Neuronal stem cell (in vitro differentiated cells): ENCODE results near the gene WHRN.
A peak's percentile ranks its signal among the peaks of the same experiment; 100 is the strongest.

Experiments
- DNase-seq: peaks from one replicate; pipeline ENCODE4 v3.0.0-alpha.2; 2013; ENCODE audit warnings: low spot score
- H2AFZ ChIP-seq: one replicate; pipeline ENCODE4 v1.6.1; 2013; ENCODE audit warnings: mild to moderate bottlenecking, low read length, inconsistent platforms
- H2AK5ac ChIP-seq: 2 replicates; pipeline ENCODE4 v1.6.1; 2013; ENCODE audit warnings: low read depth, mild to moderate bottlenecking, inconsistent platforms, low read length, moderate library complexity, mixed read lengths
- H2BK120ac ChIP-seq: 2 replicates; pipeline ENCODE4 v1.6.1; 2013; ENCODE audit warnings: low read depth, mild to moderate bottlenecking, inconsistent platforms, low read length, moderate library complexity, mixed read lengths
- H2BK12ac ChIP-seq: one replicate; pipeline ENCODE4 v1.6.1; 2013; ENCODE audit warnings: low read length, inconsistent platforms
- H2BK15ac ChIP-seq: 2 replicates; pipeline ENCODE4 v1.6.1; 2013; ENCODE audit warnings: mild to moderate bottlenecking, low read length, inconsistent platforms, mixed read lengths
- H2BK5ac ChIP-seq: one replicate; pipeline ENCODE4 v1.6.1; 2013; ENCODE audit warnings: inconsistent platforms, mild to moderate bottlenecking, low read length, moderate library complexity
- H3K14ac ChIP-seq: one replicate; pipeline ENCODE4 v1.6.1; 2013; ENCODE audit warnings: low read length, inconsistent platforms
- H3K18ac ChIP-seq: 2 replicates; pipeline ENCODE4 v1.6.1; 2013; ENCODE audit warnings: low read length, inconsistent platforms
- H3K23ac ChIP-seq: 2 replicates; pipeline ENCODE4 v1.6.1; 2013; ENCODE audit warnings: low read depth, mild to moderate bottlenecking, mixed read lengths, low read length, inconsistent platforms; ENCODE audit not compliant: poor library complexity
- H3K27ac ChIP-seq: replicated peaks from 3 replicates; pipeline ENCODE4 v1.5.1; 2013; ENCODE audit warnings: low read length, inconsistent platforms
- H3K27me3 ChIP-seq, 3 experiments: 2 replicates each; pipeline ENCODE4 v1.6.1; 2013; ENCODE audit warnings: low read length in 3 of 3, mild to moderate bottlenecking in 2 of 3, inconsistent platforms in 1 of 3, low read depth in 1 of 3, mixed read lengths in 1 of 3, moderate library complexity in 1 of 3; ENCODE audit not compliant: control insufficient read depth in 3 of 3, insufficient read depth in 3 of 3
- H3K36me3 ChIP-seq, 2 donors: replicated peaks in 1 of 2; 2 replicates each; pipeline ENCODE4 v1.6.1; 2013; ENCODE audit warnings: low read length in 2 of 2; ENCODE audit not compliant: control insufficient read depth in 2 of 2, insufficient read depth in 2 of 2
- H3K4ac ChIP-seq: 2 replicates; pipeline ENCODE4 v1.6.1; 2013; ENCODE audit warnings: inconsistent platforms, mild to moderate bottlenecking, low read length, moderate library complexity
- H3K4me1 ChIP-seq, 2 donors: 1 replicate in 1 of 2; 2 replicates in 1 of 2; pipeline ENCODE4 v1.6.1; 2013; ENCODE audit warnings: low read length in 2 of 2, low read depth in 1 of 2; ENCODE audit not compliant: control insufficient read depth in 2 of 2, insufficient read depth in 1 of 2
- H3K4me2 ChIP-seq: one replicate; pipeline ENCODE4 v1.6.1; 2013; ENCODE audit warnings: mild to moderate bottlenecking, low read length, inconsistent platforms; ENCODE audit not compliant: insufficient read depth, poor library complexity, severe bottlenecking
- H3K4me3 ChIP-seq, 2 donors: 2 replicates each; pipeline ENCODE4 v1.5.1; 2013; ENCODE audit warnings: low read length in 2 of 2, mild to moderate bottlenecking in 2 of 2, inconsistent platforms in 1 of 2, moderate library complexity in 1 of 2
- H3K79me1 ChIP-seq: one replicate; pipeline ENCODE4 v1.6.1; 2013; ENCODE audit warnings: low read depth, mild to moderate bottlenecking, inconsistent platforms, low read length, moderate library complexity
- H3K9ac ChIP-seq: one replicate; pipeline ENCODE4 v1.6.1; 2013; ENCODE audit warnings: mild to moderate bottlenecking, low read depth, low read length, inconsistent platforms; ENCODE audit not compliant: poor library complexity
- H3K9me3 ChIP-seq, 2 donors: replicated peaks in 1 of 2; 2 replicates each; pipeline versions ENCODE3 to v1.6.1; 2013; ENCODE audit warnings: low read length in 2 of 2, mild to moderate bottlenecking in 2 of 2, inconsistent platforms in 1 of 2, low read depth in 1 of 2, mixed read lengths in 1 of 2, moderate library complexity in 1 of 2; ENCODE audit not compliant: control insufficient read depth in 2 of 2, insufficient read depth in 1 of 2
- H4K8ac ChIP-seq: one replicate; pipeline ENCODE4 v1.6.1; 2013; ENCODE audit warnings: low read depth, mild to moderate bottlenecking, inconsistent platforms, low read length, moderate library complexity
- H4K91ac ChIP-seq: one replicate; pipeline ENCODE4 v1.6.1; 2013; ENCODE audit warnings: low read length, low read depth, mild to moderate bottlenecking, inconsistent platforms; ENCODE audit not compliant: poor library complexity
- WGBS, 2 donors: extraction: QIAGEN DNeasy Blood & Tissue Kit; methylation state at CpG; one replicate each; pipeline ENCODE4 v1.1.7; 2013; ENCODE audit warnings: missing lambda C conversion rate in 2 of 2, mixed read lengths in 1 of 2; ENCODE audit not compliant: insufficient read length in 2 of 2, insufficient replicate concordance in 1 of 2; ENCODE audit errors: extremely low coverage in 2 of 2; 5-methylcytosine and 5-hydroxymethylcytosine counted together

WHRN gene

GRCh38 chr9:114400772-114401171 is 104.5 kb downstream of the WHRN start:
- Histone ChIP-seq H3K4me2 (no peak overlapping the region), H3K4me1 (peaks cover 3 to 5% of the 10 kb centered on the region in 2 donors), H2AFZ (no peak overlapping the region), H3K9me3 (no peaks in the 10 kb centered on the region), H2BK5ac (no peak overlapping the region), H3K18ac (no peak overlapping the region), H3K9ac (no peak overlapping the region), H3K4me3 (no peak overlapping the region), H2BK120ac (no peak overlapping the region), H3K36me3 (peaks cover 0 to 6% of the 10 kb centered on the region in 2 donors), H4K8ac (no peak overlapping the region), H4K91ac (no peak overlapping the region), H3K14ac (no peak overlapping the region), H3K79me1 (no peaks in the 10 kb centered on the region), H2BK12ac (no peak overlapping the region), H2AK5ac (peak overlapping the region; percentile 70), H3K4ac (no peak overlapping the region), H3K27me3 (no peaks in the 10 kb centered on the region), H3K23ac (no peak overlapping the region), H2BK15ac (no peak overlapping the region), H3K27ac (no peak overlapping the region)
- WGBS, 2 donors: no CpG with 5 or more reads among the region's 2 CpGs
- DNase-seq: no peak

- Histone ChIP-seq H3K4me3 (no peak overlapping the region), H3K23ac (no peak overlapping the region), H3K27me3 (no peaks in the 10 kb centered on the region), H4K91ac (no peak overlapping the region), H2BK12ac (no peak overlapping the region), H3K27ac (no peak overlapping the region), H3K79me1 (no peaks in the 10 kb centered on the region), H4K8ac (no peak overlapping the region), H3K4ac (no peak overlapping the region), H3K36me3 (peaks cover 0 to 6% of the 10 kb centered on the region in 2 donors), H3K18ac (no peak overlapping the region), H3K14ac (no peak overlapping the region), H2BK120ac (no peak overlapping the region), H3K9me3 (no peaks in the 10 kb centered on the region), H2AK5ac (no peak overlapping the region), H2BK5ac (no peak overlapping the region), H3K4me1 (peaks cover 5 to 7% of the 10 kb centered on the region in 2 donors), H3K4me2 (no peak overlapping the region), H3K9ac (no peak overlapping the region), H2BK15ac (no peak overlapping the region), H2AFZ (no peak overlapping the region)
- no peak for DNase-seq
- WGBS, 2 donors: no CpG with 5 or more reads among the region's 1 CpG
These were observed 105.1 kb downstream of the WHRN start for GRCh38 chr9:114400219-114400618.

GRCh38 chr9:114399381-114399780 is 105.9 kb downstream of the WHRN start:
- peak overlapping the region in 1 of 2 donors; percentile 26 for H3K4me3 ChIP-seq
- H2AFZ ChIP-seq: no peak overlapping the region
- no peak overlapping the region for H2BK12ac ChIP-seq
- no peak overlapping the region for H2BK5ac ChIP-seq
- H3K27ac ChIP-seq: no peak overlapping the region
- no peak overlapping the region for H3K4ac ChIP-seq
- H3K27me3 ChIP-seq: no peaks in the 10 kb centered on the region
- H2BK15ac ChIP-seq: no peak overlapping the region
- H2AK5ac ChIP-seq: no peak overlapping the region
- H3K36me3 ChIP-seq: peaks cover 0 to 6% of the 10 kb centered on the region in 2 donors
- H3K79me1 ChIP-seq: peaks cover 3% of the 10 kb centered on the region
- WGBS, 2 donors: no CpG with 5 or more reads among the region's 4 CpGs
- no peak overlapping the region for H3K18ac ChIP-seq
- peaks cover 5 to 11% of the 10 kb centered on the region in 2 donors for H3K4me1 ChIP-seq
- DNase-seq: no peak
- H3K23ac ChIP-seq: no peak overlapping the region
- no peak overlapping the region for H3K9ac ChIP-seq
- H3K14ac ChIP-seq: no peak overlapping the region
- no peaks in the 10 kb centered on the region for H3K9me3 ChIP-seq
- no peak overlapping the region for H4K91ac ChIP-seq
- H3K4me2 ChIP-seq: no peak overlapping the region
- no peak overlapping the region for H4K8ac ChIP-seq
- no peak overlapping the region for H2BK120ac ChIP-seq

- H2AFZ ChIP-seq: peak overlapping the region; percentile 89
- no peak overlapping the region for H3K4ac ChIP-seq
- H3K14ac ChIP-seq: no peak overlapping the region
- peak overlapping the region; percentile 51 to 96 for H3K4me3 ChIP-seq
- H3K4me1 ChIP-seq: peaks cover 5 to 11% of the 10 kb centered on the region in 2 donors
- WGBS, 2 donors: no CpG with 5 or more reads among the region's 66 CpGs
- H2BK15ac ChIP-seq: peak overlapping the region; percentile 87
- H3K9me3 ChIP-seq: no peaks in the 10 kb centered on the region
- peak overlapping the region; percentile 65 for H2BK120ac ChIP-seq
- peak overlapping the region; percentile 86 for H2AK5ac ChIP-seq
- peak overlapping the region; percentile 73 for H3K4me2 ChIP-seq
- peak overlapping the region; percentile 48 for H3K27ac ChIP-seq
- no peaks in the 10 kb centered on the region for H3K27me3 ChIP-seq
- peaks cover 3% of the 10 kb centered on the region for H3K79me1 ChIP-seq
- H4K8ac ChIP-seq: no peak overlapping the region
- peak overlapping the region; percentile 97 for H3K18ac ChIP-seq
- H2BK5ac ChIP-seq: peak overlapping the region; percentile 72
- H3K23ac ChIP-seq: no peak overlapping the region
- peak overlapping the region; percentile 75 for H2BK12ac ChIP-seq
- peak; percentile 94 for DNase-seq
- H3K9ac ChIP-seq: peak overlapping the region; percentile 63
- H3K36me3 ChIP-seq: peaks cover 0 to 6% of the 10 kb centered on the region in 2 donors
- H4K91ac ChIP-seq: peak overlapping the region; percentile 95
These were observed 107.2 kb downstream of the WHRN start for GRCh38 chr9:114397848-114398605.
